CD4-positive, alpha-beta T cell (primary cell): ENCODE results near the gene CAND2. TPM values are rescaled to one million over a fixed set of nuclear protein-coding genes. Genes with fewer than 3 reads are reported as not detected.

Experiments
- ATAC-seq: fragments of 200-7000 bp; cut with Tn5 transposase; one replicate; pipeline ENCODE4 v1.10.0; 2022; ENCODE audit warnings: mild to moderate bottlenecking; ENCODE audit not compliant: poor library complexity
- CTCF ChIA-PET: fragments of 350-600 bp; sonication (Branson Sonifier 250); formaldehyde crosslinking; loops from one replicate; lab custom pipeline; 2021; ENCODE audit warnings: antibody characterized with exemption, inconsistent platforms; lab: Charles Lee
- POLR2A ChIA-PET: fragments of 350-600 bp; sonication (Branson Sonifier 250); formaldehyde crosslinking; loops from one replicate; lab custom pipeline; 2021; ENCODE audit warnings: antibody characterized with exemption, inconsistent platforms; lab: Charles Lee
- DNase-seq, 14 experiments: peaks; one replicate each; pipeline ENCODE4 v3.0.0-alpha.2; 2013 to 2020; ENCODE audit warnings: mixed read lengths in 2 of 14
- H3K27ac ChIP-seq, 2 donors: one replicate each; pipeline versions ENCODE4 v1.5.1 to v1.7.0; 2013; ENCODE audit warnings: low read length in 2 of 2, low read depth in 1 of 2, mild to moderate bottlenecking in 1 of 2
- H3K27me3 ChIP-seq, 2 experiments: 1 replicate in 1 of 2; 2 replicates in 1 of 2; pipeline versions ENCODE4 v1.6.1 to v1.7.0; 2013; ENCODE audit warnings: low read length in 2 of 2, control low read depth in 1 of 2, mild to moderate bottlenecking in 1 of 2, moderate library complexity in 1 of 2; ENCODE audit not compliant: insufficient read depth in 2 of 2, control insufficient read depth in 1 of 2
- H3K36me3 ChIP-seq: one replicate; pipeline ENCODE4 v1.6.1; 2013; ENCODE audit warnings: low read length, control low read depth; ENCODE audit not compliant: insufficient read depth
- H3K4me1 ChIP-seq: one replicate; pipeline ENCODE4 v1.6.1; 2013; ENCODE audit warnings: low read length, control low read depth; ENCODE audit not compliant: insufficient read depth
- H3K4me3 ChIP-seq: one replicate; pipeline ENCODE4 v1.5.1; 2013; ENCODE audit warnings: mild to moderate bottlenecking, low read length, moderate library complexity
- H3K9me3 ChIP-seq, 2 experiments: 1 replicate in 1 of 2; 2 replicates in 1 of 2; pipeline versions ENCODE4 v1.6.1 to v1.7.0; 2013; ENCODE audit warnings: low read length in 2 of 2, mild to moderate bottlenecking in 2 of 2, control low read depth in 1 of 2, moderate library complexity in 1 of 2; ENCODE audit not compliant: control insufficient read depth in 1 of 2, insufficient read depth in 1 of 2
- H3K27ac Mint-ChIP-seq: one replicate; pipeline ENCODE4 v1.8.0; 2020; ENCODE audit warnings: mixed read lengths
- H3K27me3 Mint-ChIP-seq: one replicate; pipeline ENCODE4 v1.8.0; 2021; ENCODE audit warnings: mixed read lengths
- H3K36me3 Mint-ChIP-seq: one replicate; pipeline ENCODE4 v1.8.0; 2021; ENCODE audit warnings: low read depth, mixed read lengths
- H3K4me1 Mint-ChIP-seq: one replicate; pipeline ENCODE4 v1.8.0; 2021; ENCODE audit warnings: low read depth, mixed read lengths
- H3K4me3 Mint-ChIP-seq: one replicate; pipeline ENCODE4 v1.8.0; 2020; ENCODE audit warnings: mild to moderate bottlenecking, mixed read lengths
- H3K9me3 Mint-ChIP-seq: one replicate; pipeline ENCODE4 v1.8.0; 2020; ENCODE audit warnings: mixed read lengths
- intact Hi-C, 2 experiments: fragments of 100-400 bp; cut with DNase I in 1 of 2; cut with micrococcal nuclease in 1 of 2; formaldehyde crosslinking; loops; one replicate each; pipeline versions ENCODE4 v1.15.1 to v1.9.0; 2023 to 2025; cut with DNase I, micrococcal nuclease
- total RNA-seq, 174 experiments: library from RNA in 2 of 174; stranded (reverse) in 2 of 174; gene quantifications; one replicate each; pipeline ENCODE4 v1.2.3 and lab custom pipeline; 2021 to 2026
- TF ChIP-seq, protein P1 (sequence below): fragments of 200-600 bp; IDR thresholded peaks from one replicate; pipeline ENCODE4 v1.8.0; 2022; ENCODE audit warnings: antibody characterized with exemption, mild to moderate bottlenecking

Gene CAND2
- total RNA-seq, 2 experiments from 2014 or later: 3.5 to 6.0 TPM

DNA sequence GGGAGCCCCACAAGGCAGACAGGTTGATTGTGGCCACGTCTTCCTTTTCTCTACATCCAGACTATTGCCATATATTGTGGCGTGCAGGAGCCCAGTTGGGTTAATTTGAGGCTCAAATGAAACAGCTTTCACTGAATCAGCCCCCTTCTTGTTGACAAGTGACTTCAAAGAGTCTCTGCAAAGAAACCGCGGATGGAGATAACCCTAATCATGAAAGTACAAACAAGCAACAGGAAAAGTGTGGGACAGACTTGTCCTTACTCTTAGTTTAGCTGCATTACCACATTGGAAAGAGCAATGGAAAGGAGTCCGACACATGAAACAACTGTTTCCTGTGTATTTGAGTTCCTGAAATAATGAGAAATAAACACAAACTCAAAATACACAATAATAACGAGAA is 40.7 kb upstream of the CAND2 start:
- POLR2A ChIA-PET: no interaction called here

DNA sequence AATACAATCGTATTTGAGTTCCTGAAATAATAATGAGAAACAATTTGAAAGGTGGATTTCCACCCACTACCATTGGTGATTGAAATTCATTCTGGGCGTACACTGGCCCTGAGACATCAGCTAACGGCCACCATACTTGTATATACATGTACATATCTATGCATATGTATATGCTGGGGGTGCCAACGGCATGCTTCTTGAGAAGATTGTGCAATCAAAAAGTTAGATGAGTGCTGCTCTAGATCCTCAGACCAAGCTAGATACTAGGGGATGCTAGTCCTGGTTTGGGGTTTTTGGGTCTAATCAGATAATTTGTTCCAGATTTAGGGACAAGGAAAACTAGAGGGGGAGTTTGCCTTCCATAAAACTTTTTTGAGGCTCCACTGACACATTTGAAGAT is 40.3 kb upstream of the CAND2 start:
- Histone ChIP-seq H3K4me1 (no peaks in the 10 kb centered on the region), H3K27ac (no peak overlapping the region), H3K9me3 (no peaks in the 10 kb centered on the region), H3K27me3 (no peaks in the 10 kb centered on the region), H3K36me3 (no peaks in the 10 kb centered on the region), H3K4me3 (no peak overlapping the region)
- ATAC-seq: no peak
- Mint-ChIP-seq H3K4me3 (no peak overlapping the region), H3K36me3 (no peaks in the 10 kb centered on the region), H3K9me3 (no peaks in the 10 kb centered on the region), H3K27me3 (no peaks in the 10 kb centered on the region), H3K4me1 (peaks cover 4% of the 10 kb centered on the region), H3K27ac (no peak overlapping the region)
- ChIA-PET CTCF (no interaction called here), POLR2A (no interaction called here)
- DNase-seq: no peak
- intact Hi-C loops: no loop called here
- TF ChIP-seq, protein P1, sequence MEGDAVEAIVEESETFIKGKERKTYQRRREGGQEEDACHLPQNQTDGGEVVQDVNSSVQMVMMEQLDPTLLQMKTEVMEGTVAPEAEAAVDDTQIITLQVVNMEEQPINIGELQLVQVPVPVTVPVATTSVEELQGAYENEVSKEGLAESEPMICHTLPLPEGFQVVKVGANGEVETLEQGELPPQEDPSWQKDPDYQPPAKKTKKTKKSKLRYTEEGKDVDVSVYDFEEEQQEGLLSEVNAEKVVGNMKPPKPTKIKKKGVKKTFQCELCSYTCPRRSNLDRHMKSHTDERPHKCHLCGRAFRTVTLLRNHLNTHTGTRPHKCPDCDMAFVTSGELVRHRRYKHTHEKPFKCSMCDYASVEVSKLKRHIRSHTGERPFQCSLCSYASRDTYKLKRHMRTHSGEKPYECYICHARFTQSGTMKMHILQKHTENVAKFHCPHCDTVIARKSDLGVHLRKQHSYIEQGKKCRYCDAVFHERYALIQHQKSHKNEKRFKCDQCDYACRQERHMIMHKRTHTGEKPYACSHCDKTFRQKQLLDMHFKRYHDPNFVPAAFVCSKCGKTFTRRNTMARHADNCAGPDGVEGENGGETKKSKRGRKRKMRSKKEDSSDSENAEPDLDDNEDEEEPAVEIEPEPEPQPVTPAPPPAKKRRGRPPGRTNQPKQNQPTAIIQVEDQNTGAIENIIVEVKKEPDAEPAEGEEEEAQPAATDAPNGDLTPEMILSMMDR: no peak

More for the DNA sequence above, 40.7 kb upstream of the CAND2 start:
- H3K4me1 ChIP-seq: no peaks in the 10 kb centered on the region
- H3K4me1 Mint-ChIP-seq: peaks cover 4% of the 10 kb centered on the region
- H3K36me3 ChIP-seq: no peaks in the 10 kb centered on the region
- H3K9me3 ChIP-seq: no peaks in the 10 kb centered on the region
- H3K36me3 Mint-ChIP-seq: no peaks in the 10 kb centered on the region
- no peak overlapping the region for H3K27ac Mint-ChIP-seq
- intact Hi-C loops: no loop called here
- DNase-seq (no peak), ATAC-seq (no peak)
- CTCF ChIA-PET: no interaction called here
- H3K4me3 Mint-ChIP-seq: no peak overlapping the region
- no peaks in the 10 kb centered on the region for H3K9me3 Mint-ChIP-seq
- H3K4me3 ChIP-seq: no peak overlapping the region
- TF ChIP-seq, protein P1: no peak
- no peaks in the 10 kb centered on the region for H3K27me3 ChIP-seq
- no peak overlapping the region for H3K27ac ChIP-seq
- no peaks in the 10 kb centered on the region for H3K27me3 Mint-ChIP-seq

DNA sequence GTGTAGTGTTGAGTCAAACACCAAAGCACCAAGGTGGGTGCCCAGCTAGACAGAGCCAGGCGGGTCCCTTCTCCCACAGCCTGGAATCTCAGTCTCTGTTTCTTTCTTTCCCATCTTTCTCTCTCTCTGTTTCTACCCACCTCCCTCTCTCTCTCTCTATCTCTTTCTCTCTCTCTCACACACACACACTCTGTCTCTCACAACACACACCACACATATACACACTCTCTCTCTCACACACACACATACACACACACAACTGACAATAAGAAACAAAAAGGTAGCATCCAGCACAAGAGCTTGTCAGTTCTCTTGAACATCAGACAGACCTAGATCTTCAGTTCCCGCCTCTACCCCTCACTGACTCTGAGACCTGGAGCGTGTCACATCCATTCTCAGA is 39.8 kb upstream of the CAND2 start:
- Mint-ChIP-seq H3K4me3 (no peak overlapping the region), H3K27me3 (no peaks in the 10 kb centered on the region), H3K4me1 (peaks cover 4% of the 10 kb centered on the region), H3K9me3 (no peaks in the 10 kb centered on the region), H3K36me3 (no peaks in the 10 kb centered on the region), H3K27ac (no peak overlapping the region)
- Histone ChIP-seq H3K36me3 (no peaks in the 10 kb centered on the region), H3K27ac (no peak overlapping the region), H3K4me1 (no peaks in the 10 kb centered on the region), H3K27me3 (no peaks in the 10 kb centered on the region), H3K9me3 (no peaks in the 10 kb centered on the region), H3K4me3 (no peak overlapping the region)
- DNase-seq: no peak
- intact Hi-C loops: no loop called here
- TF ChIP-seq, protein P1: no peak
- ATAC-seq: no peak
- ChIA-PET POLR2A (no interaction called here), CTCF (no interaction called here)
